SK-N-SH (cell line): Measurements from ENCODE around the gene OR5M10. TPM values are rescaled to one million over a fixed set of nuclear protein-coding genes. Genes with fewer than 3 reads are reported as not detected.

Source experiments
- CTCF ChIA-PET: fragments of 300-600, 350-600 bp; formaldehyde crosslinking; extraction: SDS; loops from one replicate; lab custom pipeline; 2021; lab: Yijun Ruan, JAX
- POLR2A ChIA-PET: fragments of 350-600 bp; sonication (Branson Sonifier 250); formaldehyde crosslinking; extraction: SDS; loops from one replicate; lab custom pipeline; 2020; ENCODE audit warnings: antibody characterized with exemption, inconsistent platforms; lab: Yijun Ruan, JAX
- DNase-seq: peaks from one replicate; pipeline ENCODE4 v3.0.0; 2012
- H2AFZ ChIP-seq: fragments of 200-600 bp; sonication (generic); 2 replicates; pipeline ENCODE4 v1.8.1; 2016; ENCODE audit warnings: antibody characterized with exemption, mild to moderate bottlenecking, low read depth
- H3F3A ChIP-seq: fragments of 200-600 bp; sonication (generic); replicated peaks from 2 replicates; pipeline ENCODE3; 2016; ENCODE audit warnings: antibody characterized with exemption, mild to moderate bottlenecking; ENCODE audit not compliant: insufficient read depth
- H3K27ac ChIP-seq, 2 experiments: fragments of 200-500 bp in 1 of 2; fragments of 200-600 bp in 1 of 2; sonication (Bioruptor generic) in 1 of 2; sonication (generic), shearing (Covaris generic) in 1 of 2; 2 replicates each; pipeline versions ENCODE4 v1.5.1 to v1.6.1; 2014 to 2016; ENCODE audit warnings: low read depth in 2 of 2, inconsistent platforms in 1 of 2, low read length in 1 of 2, mild to moderate bottlenecking in 1 of 2, mixed read lengths in 1 of 2
- H3K27me3 ChIP-seq: fragments of 200-600 bp; sonication (generic), shearing (Covaris generic); 2 replicates; pipeline ENCODE4 v1.6.1; 2016; ENCODE audit warnings: mixed run types; ENCODE audit not compliant: insufficient read depth
- H3K36me3 ChIP-seq, 2 experiments: fragments of 200-500 bp in 1 of 2; fragments of 200-600 bp in 1 of 2; sonication (Bioruptor generic) in 1 of 2; sonication (generic) in 1 of 2; replicated peaks in 1 of 2; 2 replicates each; pipeline versions ENCODE3 to v1.5.1; 2014 to 2016; ENCODE audit warnings: low read length in 1 of 2, mild to moderate bottlenecking in 1 of 2; ENCODE audit not compliant: insufficient read depth in 2 of 2, control insufficient read depth in 1 of 2
- H3K4me1 ChIP-seq, 2 experiments: fragments of 200-500 bp in 1 of 2; fragments of 200-600 bp in 1 of 2; sonication (Bioruptor generic) in 1 of 2; sonication (generic), shearing (Covaris generic) in 1 of 2; 2 replicates each; pipeline versions ENCODE4 v1.5.1 to v1.6.1; 2014 to 2016; ENCODE audit warnings: low read depth in 1 of 2, low read length in 1 of 2, mixed run types in 1 of 2; ENCODE audit not compliant: insufficient read depth in 2 of 2, control insufficient read depth in 1 of 2
- H3K4me2 ChIP-seq: fragments of 200-600 bp; sonication (generic), shearing (Covaris generic); 2 replicates; pipeline ENCODE4 v1.6.1; 2017; ENCODE audit warnings: mixed run types
- H3K4me3 ChIP-seq, 2 experiments: fragments of 200-500 bp in 1 of 2; fragments of 200-600 bp in 1 of 2; sonication (Bioruptor generic) in 1 of 2; sonication (generic), shearing (Covaris generic) in 1 of 2; 2 replicates each; pipeline versions ENCODE4 v1.5.1 to v1.8.1; 2014 to 2016; ENCODE audit warnings: low read depth in 2 of 2, inconsistent platforms in 1 of 2, low read length in 1 of 2, mild to moderate bottlenecking in 1 of 2, mixed read lengths in 1 of 2, moderate library complexity in 1 of 2
- H3K79me2 ChIP-seq: fragments of 200-600 bp; sonication (generic); 2 replicates; pipeline ENCODE4 v1.8.1; 2017; ENCODE audit warnings: mild to moderate bottlenecking; ENCODE audit not compliant: insufficient read depth
- H3K9ac ChIP-seq: fragments of 200-600 bp; sonication (generic); 2 replicates; pipeline ENCODE4 v1.6.1; 2017; ENCODE audit warnings: mixed run types
- H3K9me2 ChIP-seq: fragments of 200-600 bp; sonication (generic); 2 replicates; pipeline ENCODE4 v1.6.1; 2017; ENCODE audit warnings: mixed run types
- H3K9me3 ChIP-seq: fragments of 200-600 bp; sonication (generic); 2 replicates; pipeline ENCODE4 v1.6.1; 2017; ENCODE audit warnings: mixed run types, mild to moderate bottlenecking, moderate library complexity
- H4K20me1 ChIP-seq: fragments of 200-600 bp; sonication (generic); 2 replicates; pipeline ENCODE4 v1.6.1; 2017; ENCODE audit warnings: mild to moderate bottlenecking, mixed run types; ENCODE audit not compliant: insufficient read depth
- CHD2 ChIP-seq: fragments of 150-350 bp; IDR thresholded peaks from 2 replicates; pipeline ENCODE4 v1.6.1; 2018; ENCODE audit warnings: low read length; ENCODE audit not compliant: partially characterized antibody
- ELF1 ChIP-seq: IDR thresholded peaks from 2 replicates; pipeline ENCODE4 v1.4.0; 2012
- FOSL2 ChIP-seq: IDR thresholded peaks from 2 replicates; pipeline ENCODE4 v1.4.0; 2012; ENCODE audit warnings: low read depth, mild to moderate bottlenecking, moderate library complexity, borderline replicate concordance
- FOXJ3 ChIP-seq: sonication (generic); formaldehyde crosslinking; IDR thresholded peaks from 2 replicates; pipeline ENCODE4 v1.5.1; 2020; ENCODE audit warnings: mild to moderate bottlenecking, missing genetic modification reagents
- FOXM1 ChIP-seq: IDR thresholded peaks from 2 replicates; pipeline ENCODE4 v1.4.0; 2012; ENCODE audit warnings: low read depth, mild to moderate bottlenecking
- NFIC ChIP-seq: IDR thresholded peaks from 2 replicates; pipeline ENCODE4 v1.4.0; 2012; ENCODE audit warnings: borderline replicate concordance
- NRF1 ChIP-seq: IDR thresholded peaks from 2 replicates; pipeline ENCODE4 v1.6.1; 2012; ENCODE audit warnings: low read depth, mild to moderate bottlenecking, low read length
- RCOR1 ChIP-seq: fragments of 150-350 bp; IDR thresholded peaks from 2 replicates; pipeline ENCODE4 v1.6.1; 2017; ENCODE audit warnings: antibody characterized with exemption, low read length
- SMC3 ChIP-seq: IDR thresholded peaks from 2 replicates; pipeline ENCODE4 v1.6.1; 2012; ENCODE audit warnings: low read depth, low read length, improper control_type of control experiment
- TAF1 ChIP-seq: IDR thresholded peaks from 2 replicates; pipeline ENCODE4 v1.6.1; 2012; ENCODE audit warnings: low read depth, mild to moderate bottlenecking, low read length, moderate library complexity, borderline replicate concordance
- WGBS: methylation state at CpG from one replicate; pipeline ENCODE4 v1.1.6; 2017; ENCODE audit warnings: low lambda C conversion rate; 5-methylcytosine and 5-hydroxymethylcytosine counted together
- polyA plus RNA-seq, 3 experiments: library from polyadenylated mRNA; depleted of rRNA; stranded (reverse); fragments of >200 nt; gene quantifications; 2 replicates each; pipeline ENCODE4 v1.2.3, GENCODE V29; 2012
- TF ChIP-seq, protein P1 (sequence below): IDR thresholded peaks from 2 replicates; pipeline ENCODE4 v1.4.0; 2012; ENCODE audit warnings: low read depth, borderline replicate concordance
- TF ChIP-seq, protein P2 (sequence below): fragments of 200-600 bp; sonication (generic); IDR thresholded peaks from 2 replicates; pipeline ENCODE4 v1.6.1; 2017; ENCODE audit warnings: antibody characterized with exemption, mild to moderate bottlenecking, moderate library complexity
- TF ChIP-seq, protein P3 (sequence below): IDR thresholded peaks from 2 replicates; pipeline ENCODE4 v1.4.0; 2012; ENCODE audit warnings: low read depth, borderline replicate concordance

Gene OR5M10
- polyA plus RNA-seq (2012; rRNA removed), result not detected in 2 replicates
- polyA plus RNA-seq (2012; cell fraction: cytosol; rRNA removed), result not detected in 2 replicates
- polyA plus RNA-seq (2012; cell fraction: nucleus; rRNA removed), result not detected in 2 replicates

DNA sequence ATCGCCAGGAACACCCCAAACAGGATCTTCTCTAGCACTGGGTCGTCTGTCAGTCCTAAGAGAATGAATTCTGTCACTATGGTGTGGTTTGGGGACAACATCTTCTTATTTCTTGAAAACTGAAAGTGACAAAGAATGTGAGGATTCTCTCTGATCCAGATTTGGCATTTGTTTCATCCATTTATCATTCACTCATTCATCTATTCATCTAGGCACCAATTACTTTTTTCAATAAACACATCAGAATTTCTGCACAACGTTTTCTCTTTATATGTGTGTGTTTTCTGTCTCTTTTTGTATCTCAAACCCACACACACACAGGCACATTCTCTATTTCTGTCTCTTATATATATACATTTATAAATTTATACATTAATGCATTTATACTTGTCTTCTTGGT is at the start of gene OR5M10:
TSS of gene OR5M10 (minus strand) at position 101 of the 400 bp plus-strand sequence. CDS start at position 101, 0 bp downstream.
- Histone ChIP-seq H3K4me1 (no peaks in the 10 kb centered on the region), H3K9me2 (no peaks in the 10 kb centered on the region), H3K27ac (no peak within 1 kb of the TSS), H3K4me2 (no peak within 1 kb of the TSS), H3K27me3 (no peaks in the 10 kb centered on the region; the same call in 1 of the 2 replicates), H3K4me3 (no peak within 1 kb of the TSS), H3K9me3 (no peaks in the 10 kb centered on the region), H3K79me2 (no peaks in the 10 kb centered on the region), H2AFZ (no peak within 1 kb of the TSS), H4K20me1 (no peaks in the 10 kb centered on the region), H3K9ac (no peak within 1 kb of the TSS), H3F3A (no peaks in the 10 kb centered on the region), H3K36me3 (no peaks in the 10 kb centered on the region)
- WGBS, result 0% methylated on average over 3 of the region's 3 CpGs
- no peak for TF ChIP-seq ELF1
- TF ChIP-seq, protein P1, sequence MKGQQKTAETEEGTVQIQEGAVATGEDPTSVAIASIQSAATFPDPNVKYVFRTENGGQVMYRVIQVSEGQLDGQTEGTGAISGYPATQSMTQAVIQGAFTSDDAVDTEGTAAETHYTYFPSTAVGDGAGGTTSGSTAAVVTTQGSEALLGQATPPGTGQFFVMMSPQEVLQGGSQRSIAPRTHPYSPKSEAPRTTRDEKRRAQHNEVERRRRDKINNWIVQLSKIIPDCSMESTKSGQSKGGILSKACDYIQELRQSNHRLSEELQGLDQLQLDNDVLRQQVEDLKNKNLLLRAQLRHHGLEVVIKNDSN, result no peak
- no peak for TF ChIP-seq RCOR1
- TF ChIP-seq, protein P2, sequence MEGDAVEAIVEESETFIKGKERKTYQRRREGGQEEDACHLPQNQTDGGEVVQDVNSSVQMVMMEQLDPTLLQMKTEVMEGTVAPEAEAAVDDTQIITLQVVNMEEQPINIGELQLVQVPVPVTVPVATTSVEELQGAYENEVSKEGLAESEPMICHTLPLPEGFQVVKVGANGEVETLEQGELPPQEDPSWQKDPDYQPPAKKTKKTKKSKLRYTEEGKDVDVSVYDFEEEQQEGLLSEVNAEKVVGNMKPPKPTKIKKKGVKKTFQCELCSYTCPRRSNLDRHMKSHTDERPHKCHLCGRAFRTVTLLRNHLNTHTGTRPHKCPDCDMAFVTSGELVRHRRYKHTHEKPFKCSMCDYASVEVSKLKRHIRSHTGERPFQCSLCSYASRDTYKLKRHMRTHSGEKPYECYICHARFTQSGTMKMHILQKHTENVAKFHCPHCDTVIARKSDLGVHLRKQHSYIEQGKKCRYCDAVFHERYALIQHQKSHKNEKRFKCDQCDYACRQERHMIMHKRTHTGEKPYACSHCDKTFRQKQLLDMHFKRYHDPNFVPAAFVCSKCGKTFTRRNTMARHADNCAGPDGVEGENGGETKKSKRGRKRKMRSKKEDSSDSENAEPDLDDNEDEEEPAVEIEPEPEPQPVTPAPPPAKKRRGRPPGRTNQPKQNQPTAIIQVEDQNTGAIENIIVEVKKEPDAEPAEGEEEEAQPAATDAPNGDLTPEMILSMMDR, result no peak
- DNase-seq, result no peak
- ChIA-PET POLR2A (no interaction called here), CTCF (no interaction called here)

DNA sequence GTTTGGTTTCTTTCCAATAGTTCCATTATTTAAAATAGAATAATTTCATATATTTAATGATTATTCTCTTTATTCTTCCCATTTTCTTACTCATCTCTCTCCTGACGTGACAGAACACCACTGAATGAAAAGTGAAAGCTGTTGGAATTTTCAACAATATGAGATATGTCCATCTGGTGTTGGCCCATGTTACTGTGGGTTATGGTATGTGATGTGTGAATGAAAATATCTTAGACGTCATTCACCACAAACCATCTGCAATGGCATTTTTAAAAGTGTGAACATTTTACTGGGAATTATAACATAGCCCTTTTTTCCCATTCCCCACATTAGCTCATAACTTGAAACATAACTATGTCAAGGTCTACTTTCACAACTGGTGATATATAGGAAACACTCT is 48.4 kb upstream of the OR5M10 start:
- Histone ChIP-seq H3K27me3 (no peaks in the 10 kb centered on the region), H3K9me3 (no peaks in the 10 kb centered on the region), H3K79me2 (no peaks in the 10 kb centered on the region), H4K20me1 (no peaks in the 10 kb centered on the region), H3K27ac (no peak overlapping the region), H3K4me2 (no peak overlapping the region), H3K36me3 (no peaks in the 10 kb centered on the region), H3K9ac (no peak overlapping the region), H3K9me2 (no peaks in the 10 kb centered on the region), H3K4me1 (no peaks in the 10 kb centered on the region), H3K4me3 (no peak overlapping the region), H2AFZ (no peak overlapping the region), H3F3A (no peaks in the 10 kb centered on the region)
- no peak for DNase-seq
- WGBS, result 15% methylated on average over 2 of the region's 2 CpGs
- CTCF ChIA-PET, result interaction anchor here (3.1 to 6.4 kb wide), 2 partner anchors 156 to 624 kb away, joined by 12 to 35 read pairs; no protein-coding TSS in a partner anchor
- POLR2A ChIA-PET, result no interaction called here
- TF ChIP-seq SMC3 (no peak), RCOR1 (no peak), NFIC (no peak), FOSL2 (no peak), CHD2 (no peak)

DNA sequence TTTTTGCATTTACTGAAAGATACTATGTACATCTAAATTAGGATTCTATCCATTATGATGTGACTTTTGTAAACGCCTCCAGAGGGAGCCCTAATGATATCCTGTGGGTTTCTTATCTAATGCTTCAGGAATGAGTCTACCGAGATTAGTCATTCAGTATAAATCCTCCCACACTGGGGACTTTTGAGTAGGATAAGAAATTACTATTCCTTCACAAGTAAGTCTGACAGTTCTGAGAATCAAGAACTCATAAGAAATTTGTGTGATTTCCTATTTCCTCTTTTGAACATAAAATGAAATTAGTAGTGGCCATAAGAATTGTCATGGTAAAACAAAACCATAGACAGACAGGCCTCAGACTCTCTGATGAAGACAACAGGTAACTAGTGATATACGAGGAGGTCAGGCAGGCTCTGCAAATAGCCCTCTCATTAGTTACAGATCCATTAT is 47.2 kb upstream of the OR5M10 start:
- 2% methylated on average over 3 of the region's 3 CpGs for WGBS
- TF ChIP-seq ELF1 (no peak), FOSL2 (peak; percentile 83), NRF1 (no peak), CHD2 (no peak), FOXM1 (no peak), FOXJ3 (no peak), TAF1 (no peak), NFIC (no peak)
- TF ChIP-seq, protein P2, result peak; percentile 76
- TF ChIP-seq, protein P3, sequence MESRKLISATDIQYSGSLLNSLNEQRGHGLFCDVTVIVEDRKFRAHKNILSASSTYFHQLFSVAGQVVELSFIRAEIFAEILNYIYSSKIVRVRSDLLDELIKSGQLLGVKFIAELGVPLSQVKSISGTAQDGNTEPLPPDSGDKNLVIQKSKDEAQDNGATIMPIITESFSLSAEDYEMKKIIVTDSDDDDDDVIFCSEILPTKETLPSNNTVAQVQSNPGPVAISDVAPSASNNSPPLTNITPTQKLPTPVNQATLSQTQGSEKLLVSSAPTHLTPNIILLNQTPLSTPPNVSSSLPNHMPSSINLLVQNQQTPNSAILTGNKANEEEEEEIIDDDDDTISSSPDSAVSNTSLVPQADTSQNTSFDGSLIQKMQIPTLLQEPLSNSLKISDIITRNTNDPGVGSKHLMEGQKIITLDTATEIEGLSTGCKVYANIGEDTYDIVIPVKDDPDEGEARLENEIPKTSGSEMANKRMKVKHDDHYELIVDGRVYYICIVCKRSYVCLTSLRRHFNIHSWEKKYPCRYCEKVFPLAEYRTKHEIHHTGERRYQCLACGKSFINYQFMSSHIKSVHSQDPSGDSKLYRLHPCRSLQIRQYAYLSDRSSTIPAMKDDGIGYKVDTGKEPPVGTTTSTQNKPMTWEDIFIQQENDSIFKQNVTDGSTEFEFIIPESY, result no peak

More for the DNA sequence above, 47.2 kb upstream of the OR5M10 start:
- no peak overlapping the region for H3K9ac ChIP-seq
- H3K9me2 ChIP-seq, result no peaks in the 10 kb centered on the region
- H3K4me3 ChIP-seq, result no peak overlapping the region
- H4K20me1 ChIP-seq, result no peaks in the 10 kb centered on the region
- POLR2A ChIA-PET, result no interaction called here
- no peaks in the 10 kb centered on the region for H3K79me2 ChIP-seq
- peak; percentile 37 for DNase-seq
- H3K9me3 ChIP-seq, result no peaks in the 10 kb centered on the region
- H3K27me3 ChIP-seq, result no peaks in the 10 kb centered on the region
- H3K4me1 ChIP-seq, result no peaks in the 10 kb centered on the region
- no peaks in the 10 kb centered on the region for H3K36me3 ChIP-seq
- no peaks in the 10 kb centered on the region for H3F3A ChIP-seq
- CTCF ChIA-PET, result interaction anchor here (0.8 to 6.4 kb wide), 4 partner anchors 157 to 625 kb away, joined by 3 to 35 read pairs (median 8); no protein-coding TSS in a partner anchor
- no peak overlapping the region for H3K27ac ChIP-seq
- no peak overlapping the region for H3K4me2 ChIP-seq
- no peak overlapping the region for H2AFZ ChIP-seq
